Measurements from ENCODE around the gene TTYH3.

DNA sequence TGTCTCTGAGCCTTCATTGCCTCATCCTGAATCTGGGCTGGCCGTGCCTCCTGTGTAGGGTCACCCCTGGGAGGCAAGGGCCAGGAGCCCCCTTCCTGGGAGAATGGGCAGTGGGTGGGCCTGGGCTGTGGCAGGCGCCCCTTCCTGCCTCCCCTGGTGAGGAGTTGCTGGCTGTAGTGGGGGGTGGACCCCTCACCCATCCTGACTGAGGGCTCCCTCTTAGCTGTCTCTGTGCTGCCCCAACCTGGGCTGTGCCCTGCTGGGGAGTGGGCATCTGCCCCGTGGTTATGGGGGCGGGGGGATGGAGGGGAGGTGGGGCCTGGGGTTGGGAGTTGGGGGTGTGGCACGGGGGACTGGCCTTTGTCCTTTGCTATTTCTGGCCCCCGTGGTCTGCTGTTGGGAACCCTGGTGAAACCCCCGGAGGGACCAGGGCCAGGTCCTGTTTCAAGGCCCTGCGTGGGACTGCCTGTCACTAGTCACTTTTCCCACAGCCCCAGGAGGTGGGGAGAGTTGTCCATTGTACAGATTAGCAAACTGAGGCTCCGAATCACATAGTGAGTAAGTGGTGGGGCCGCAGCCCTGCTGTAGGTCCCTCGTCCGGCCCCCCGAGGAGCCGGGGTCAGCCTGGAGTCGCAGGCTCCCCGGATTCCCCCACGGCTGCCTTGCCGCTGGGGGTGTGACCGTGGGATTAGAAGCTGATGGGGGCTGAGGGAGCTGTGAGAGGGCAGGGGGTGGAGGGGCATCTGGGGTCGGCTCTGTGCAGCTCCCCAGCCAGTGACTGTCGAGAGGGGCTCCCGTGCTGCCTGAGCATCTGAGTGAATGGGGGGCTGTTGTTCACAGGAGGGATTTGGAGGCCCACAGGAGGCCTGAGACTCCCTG is 2.7 kb downstream of the TTYH3 start:
- TF ChIP-seq POLR2A (IDR thresholded peaks at IDR 0.05) (no peak), EP300 (IDR thresholded peaks at IDR 0.05) (no peak)

All from suprapubic skin (tissue), 2 donors.